ENCODE results near the gene OSM. TPM values are rescaled to one million over a fixed set of nuclear protein-coding genes. Genes with fewer than 3 reads are reported as not detected.

Gene OSM
- total RNA-seq, 2 donors from 2014 or later = 15.5 to 38.7 TPM

GRCh38 chr22:30245181-30245984, 21.3 kb downstream of the OSM start:
- Mint-ChIP-seq H3K27ac (peak overlapping the region; percentile 15 to 60), H3K4me3 (peak overlapping the region; percentile 91), H3K4me1 (ENCODE audit: low read depth in 2 of 2) (peaks cover 24 to 34% of the 10 kb centered on the region in 2 donors), H3K27me3 (peaks cover 18 to 29% of the 10 kb centered on the region in 2 donors), H3K36me3 (no peaks in the 10 kb centered on the region), H3K9me3 (no peaks in the 10 kb centered on the region)
- DNase-seq (ENCODE audit: low spot score) (no peak), ATAC-seq (no peak)

GRCh38 chr22:30244641-30245040, 22.0 kb downstream of the OSM start:
- DNase-seq (ENCODE audit: low spot score) = no peak
- H3K4me3 Mint-ChIP-seq = peak overlapping the region; percentile 91
- peaks cover 24 to 34% of the 10 kb centered on the region in 2 donors for H3K4me1 Mint-ChIP-seq (ENCODE audit: low read depth in 2 of 2)
- H3K27ac Mint-ChIP-seq = peak overlapping the region; percentile 28 to 65
- H3K27me3 Mint-ChIP-seq = peaks cover 18 to 29% of the 10 kb centered on the region in 2 donors
- H3K9me3 Mint-ChIP-seq = no peaks in the 10 kb centered on the region
- ATAC-seq = no peak
- no peaks in the 10 kb centered on the region for H3K36me3 Mint-ChIP-seq

- H3K27me3 Mint-ChIP-seq = peaks cover 18 to 29% of the 10 kb centered on the region in 2 donors
- no peak for ATAC-seq
- peaks cover 24 to 34% of the 10 kb centered on the region in 2 donors for H3K4me1 Mint-ChIP-seq (ENCODE audit: low read depth in 2 of 2)
- DNase-seq (ENCODE audit: low spot score) = no peak
- peak overlapping the region; percentile 28 to 65 for H3K27ac Mint-ChIP-seq
- H3K4me3 Mint-ChIP-seq = peak overlapping the region; percentile 91
- H3K9me3 Mint-ChIP-seq = no peaks in the 10 kb centered on the region
- no peaks in the 10 kb centered on the region for H3K36me3 Mint-ChIP-seq
These were observed 22.6 kb downstream of the OSM start for GRCh38 chr22:30244066-30244465.

GRCh38 chr22:30243661-30244060, 23.0 kb downstream of the OSM start:
- Mint-ChIP-seq H3K4me3 (peak overlapping the region; percentile 91), H3K4me1 (ENCODE audit: low read depth in 2 of 2) (peaks cover 23 to 31% of the 10 kb centered on the region in 2 donors), H3K27me3 (peaks cover 17 to 27% of the 10 kb centered on the region in 2 donors), H3K27ac (peak overlapping the region in 1 of 2 donors; percentile 28), H3K9me3 (no peaks in the 10 kb centered on the region), H3K36me3 (no peaks in the 10 kb centered on the region)
- ATAC-seq (no peak), DNase-seq (ENCODE audit: low spot score) (no peak)

- Mint-ChIP-seq H3K4me3 (no peak overlapping the region), H3K36me3 (no peaks in the 10 kb centered on the region), H3K4me1 (ENCODE audit: low read depth in 2 of 2) (peaks cover 12 to 15% of the 10 kb centered on the region in 2 donors), H3K9me3 (no peaks in the 10 kb centered on the region), H3K27ac (no peak overlapping the region), H3K27me3 (peaks cover 7 to 11% of the 10 kb centered on the region in 2 donors)
- ATAC-seq = no peak
- DNase-seq (ENCODE audit: low spot score) = no peak
These were observed 24.9 kb downstream of the OSM start for GRCh38 chr22:30241576-30242371.

- Mint-ChIP-seq H3K36me3 (no peaks in the 10 kb centered on the region), H3K27me3 (peaks cover under 1 to 4% of the 10 kb centered on the region in 2 donors), H3K4me1 (ENCODE audit: low read depth in 2 of 2) (peaks cover 5% of the 10 kb centered on the region in 2 donors), H3K4me3 (no peak overlapping the region), H3K27ac (no peak overlapping the region), H3K9me3 (no peaks in the 10 kb centered on the region)
- ATAC-seq = no peak
- no peak for DNase-seq (ENCODE audit: low spot score)
These were observed 25.9 kb downstream of the OSM start for GRCh38 chr22:30240541-30241417.

- no peak for DNase-seq (ENCODE audit: low spot score)
- Mint-ChIP-seq H3K4me1 (ENCODE audit: low read depth in 2 of 2) (no peaks in the 10 kb centered on the region), H3K27me3 (no peaks in the 10 kb centered on the region), H3K36me3 (no peaks in the 10 kb centered on the region), H3K27ac (peak overlapping the region in 1 of 2 donors; percentile 19), H3K9me3 (no peaks in the 10 kb centered on the region), H3K4me3 (no peak overlapping the region)
- no peak for ATAC-seq
These were observed 26.9 kb downstream of the OSM start for GRCh38 chr22:30239488-30240405.

GRCh38 chr22:30238661-30239487, 27.8 kb downstream of the OSM start:
- Mint-ChIP-seq H3K36me3 (no peaks in the 10 kb centered on the region), H3K27ac (peak overlapping the region in 1 of 2 donors; percentile 19), H3K27me3 (no peaks in the 10 kb centered on the region), H3K9me3 (no peaks in the 10 kb centered on the region), H3K4me3 (no peak overlapping the region), H3K4me1 (ENCODE audit: low read depth in 2 of 2) (no peaks in the 10 kb centered on the region)
- ATAC-seq (no peak), DNase-seq (ENCODE audit: low spot score) (no peak)

GRCh38 chr22:30238136-30238535, 28.5 kb downstream of the OSM start:
- no peak overlapping the region for H3K27ac Mint-ChIP-seq
- H3K4me1 Mint-ChIP-seq (ENCODE audit: low read depth in 2 of 2) = no peaks in the 10 kb centered on the region
- no peak overlapping the region for H3K4me3 Mint-ChIP-seq

GRCh38 chr22:30236875-30237274, 29.8 kb downstream of the OSM start:
- H3K27me3 Mint-ChIP-seq = no peaks in the 10 kb centered on the region
- ATAC-seq (no peak), DNase-seq (ENCODE audit: low spot score) (no peak)
- H3K9me3 Mint-ChIP-seq = no peaks in the 10 kb centered on the region
- H3K36me3 Mint-ChIP-seq = no peaks in the 10 kb centered on the region
- no peak overlapping the region for H3K27ac Mint-ChIP-seq
- no peak overlapping the region for H3K4me3 Mint-ChIP-seq
- no peaks in the 10 kb centered on the region for H3K4me1 Mint-ChIP-seq (ENCODE audit: low read depth in 2 of 2)

More at GRCh38 chr22:30238136-30238535, 28.5 kb downstream of the OSM start:
- Mint-ChIP-seq H3K9me3 (no peaks in the 10 kb centered on the region), H3K36me3 (no peaks in the 10 kb centered on the region), H3K27me3 (no peaks in the 10 kb centered on the region)
- ATAC-seq (no peak), DNase-seq (ENCODE audit: low spot score) (no peak)

- Mint-ChIP-seq H3K4me1 (ENCODE audit: low read depth in 2 of 2) (no peaks in the 10 kb centered on the region), H3K27me3 (no peaks in the 10 kb centered on the region), H3K9me3 (no peaks in the 10 kb centered on the region), H3K27ac (no peak overlapping the region), H3K4me3 (no peak overlapping the region), H3K36me3 (no peaks in the 10 kb centered on the region)
- no peak for ATAC-seq
- DNase-seq (ENCODE audit: low spot score) = no peak
These were observed 30.9 kb downstream of the OSM start for GRCh38 chr22:30235687-30236170.

Measured in natural killer cell treated with Interleukin-12 subunit alpha and Interleukin-12 subunit beta and Interleukin-15 and Interleukin-18, amount 100 ng/mL, for 72 hours (primary cell).